Prostate gland (tissue), 2 donors: Measurements from ENCODE around the gene KRT77.

Source experiments
- POLR2A ChIP-seq: fragments of 450-650 bp; IDR thresholded peaks from one replicate; pipeline ENCODE4 v1.6.1; 2016; ENCODE audit warnings: antibody characterized with exemption, mild to moderate bottlenecking
- TF ChIP-seq, protein P1 (sequence below), 4 experiments: fragments of 200-600 bp in 2 of 4; fragments of 450-650 bp in 2 of 4; sonication (generic) in 2 of 4; IDR thresholded peaks; 1 replicate in 3 of 4; 2 replicates in 1 of 4; pipeline ENCODE4 v1.5.1; 2016 to 2019; ENCODE audit warnings: antibody characterized with exemption in 4 of 4, mild to moderate bottlenecking in 2 of 4, moderate library complexity in 2 of 4

DNA sequence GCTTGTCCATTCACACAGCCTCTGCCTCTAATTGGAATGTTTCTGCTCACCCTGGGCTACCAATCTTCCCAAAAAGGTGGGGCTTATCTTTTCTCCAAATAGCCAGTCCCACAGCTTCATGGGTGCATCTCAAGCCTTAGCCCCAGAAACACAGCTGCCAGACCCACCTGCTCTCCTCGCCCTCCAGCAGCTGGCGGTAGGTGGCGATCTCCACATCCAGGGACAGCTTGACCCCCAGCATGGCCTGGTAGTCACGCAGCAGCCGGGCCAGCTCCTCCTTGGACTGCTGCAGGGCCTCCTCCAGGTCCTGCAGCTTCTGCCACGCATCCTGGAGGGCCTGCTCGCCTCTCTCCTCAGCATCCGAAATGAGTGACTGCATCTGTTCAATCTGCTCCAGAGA lies 11.1 kb downstream of the KRT77 start:
- no peak for TF ChIP-seq POLR2A
- TF ChIP-seq, protein P1, sequence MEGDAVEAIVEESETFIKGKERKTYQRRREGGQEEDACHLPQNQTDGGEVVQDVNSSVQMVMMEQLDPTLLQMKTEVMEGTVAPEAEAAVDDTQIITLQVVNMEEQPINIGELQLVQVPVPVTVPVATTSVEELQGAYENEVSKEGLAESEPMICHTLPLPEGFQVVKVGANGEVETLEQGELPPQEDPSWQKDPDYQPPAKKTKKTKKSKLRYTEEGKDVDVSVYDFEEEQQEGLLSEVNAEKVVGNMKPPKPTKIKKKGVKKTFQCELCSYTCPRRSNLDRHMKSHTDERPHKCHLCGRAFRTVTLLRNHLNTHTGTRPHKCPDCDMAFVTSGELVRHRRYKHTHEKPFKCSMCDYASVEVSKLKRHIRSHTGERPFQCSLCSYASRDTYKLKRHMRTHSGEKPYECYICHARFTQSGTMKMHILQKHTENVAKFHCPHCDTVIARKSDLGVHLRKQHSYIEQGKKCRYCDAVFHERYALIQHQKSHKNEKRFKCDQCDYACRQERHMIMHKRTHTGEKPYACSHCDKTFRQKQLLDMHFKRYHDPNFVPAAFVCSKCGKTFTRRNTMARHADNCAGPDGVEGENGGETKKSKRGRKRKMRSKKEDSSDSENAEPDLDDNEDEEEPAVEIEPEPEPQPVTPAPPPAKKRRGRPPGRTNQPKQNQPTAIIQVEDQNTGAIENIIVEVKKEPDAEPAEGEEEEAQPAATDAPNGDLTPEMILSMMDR (IDR thresholded peaks at IDR 0.05): no peak
